Fibroblast of lung (primary cell): ENCODE measurements around the gene ARL17A. TPM values are rescaled to one million over a fixed set of nuclear protein-coding genes. Genes with fewer than 3 reads are reported as not detected.

ENCODE experiments used
- polyA plus RNA-seq, 2 donors: library from polyadenylated mRNA; depleted of rRNA in 1 of 2; stranded (reverse) in 1 of 2; unstranded in 1 of 2; fragments of >200 nt; gene quantifications; 2 replicates each; pipeline ENCODE4 v1.2.1, GENCODE V29; 2011 to 2012; ENCODE audit warnings: missing spikeins in 1 of 2
- total RNA-seq: library from RNA; depleted of rRNA; stranded (reverse); fragments of >200 nt; gene quantifications from 2 replicates; pipeline ENCODE4 v1.2.1, GENCODE V29; 2014

ARL17A gene
- total and polyA plus RNA-seq, 2 donors (not counting 1 experiment from before 2014, with no cell fraction given): 4.4 to 6.6 TPM

Other genes starting within 250 kb of the ARL17A start
- gene ARL17B, start 217.9 kb downstream of the ARL17A start, total RNA-seq: 1.8 and 6.1 TPM in 2 replicates
- gene ARL17B, start 217.9 kb downstream of the ARL17A start, polyA plus RNA-seq: 5.1 and 6.9 TPM in 2 replicates
- gene LRRC37A2, start 67.2 kb downstream of the ARL17A start, total RNA-seq: 1.8 and 5.0 TPM in 2 replicates
- gene LRRC37A2, start 67.2 kb downstream of the ARL17A start, polyA plus RNA-seq: 3.5 and 6.2 TPM in 2 replicates
- gene NSF, start 11.0 kb upstream of the ARL17A start, total RNA-seq: 39.3 and 66.7 TPM in 2 replicates
- 65.5 and 72.9 TPM in 2 replicates for gene NSF, start 11.0 kb upstream of the ARL17A start, polyA plus RNA-seq
- gene WNT3, start 239.0 kb upstream of the ARL17A start, total RNA-seq: 0.77 and 1.3 TPM in 2 replicates
- gene WNT3, start 239.0 kb upstream of the ARL17A start, polyA plus RNA-seq: 0.94 and 1.5 TPM in 2 replicates